Colonic mucosa (tissue), 4 donors: Measurements from ENCODE around the gene ZFAND3. TPM values are rescaled to one million over a fixed set of nuclear protein-coding genes. Genes with fewer than 3 reads are reported as not detected.

ENCODE experiments used
- DNase-seq: peaks from one replicate; pipeline ENCODE4 v3.0.0-alpha.2; 2020
- H3K27ac ChIP-seq: fragments of 200-600 bp; one replicate; pipeline ENCODE4 v1.8.0; 2021
- H3K27me3 ChIP-seq: fragments of 200-600 bp; one replicate; pipeline ENCODE4 v1.8.0; 2021
- H3K36me3 ChIP-seq: fragments of 200-600 bp; one replicate; pipeline ENCODE4 v1.8.0; 2021
- H3K4me1 ChIP-seq: fragments of 200-600 bp; one replicate; pipeline ENCODE4 v1.8.0; 2021; ENCODE audit warnings: mild to moderate bottlenecking
- H3K4me3 ChIP-seq: fragments of 200-600 bp; one replicate; pipeline ENCODE4 v1.8.0; 2021
- H3K9ac ChIP-seq, 2 donors: one replicate each; pipeline ENCODE4 v1.7.0; 2013; ENCODE audit warnings: control low read depth in 2 of 2, low read depth in 2 of 2, low read length in 2 of 2
- H3K9me3 ChIP-seq: fragments of 200-600 bp; one replicate; pipeline ENCODE4 v1.8.0; 2021
- CTCF ChIP-seq: fragments of 200-600 bp; IDR thresholded peaks from one replicate; pipeline ENCODE4 v1.8.0; 2022; ENCODE audit warnings: antibody characterized with exemption, mild to moderate bottlenecking
- intact Hi-C: fragments of 100-400 bp; cut with DNase I; formaldehyde crosslinking; loops from one replicate; pipeline ENCODE4 v1.14.1; 2022
- total RNA-seq, 2 donors: library from RNA; stranded (reverse); fragmentation: NEBNext Ultra II Directional in 1 of 2; extraction: Animal tissue kit (Norgen Biotek cat#: 25700) in 1 of 2; gene quantifications; one replicate each; pipeline ENCODE4 v1.2.1, GENCODE V29; 2021
- donor health status: healthy.
- donor health status: DM: no; HTN: no; CAD: no.
- donor health status: DM: no; HTN: no; CAD: no.

The ZFAND3 gene
- total RNA-seq, 2 donors from 2014 or later = 42.0 to 96.8 TPM

GRCh38 chr6:37800703-37801604, 18.6 kb upstream of the ZFAND3 start:
- H3K36me3 ChIP-seq = no peaks in the 10 kb centered on the region
- H3K27me3 ChIP-seq = no peaks in the 10 kb centered on the region
- DNase-seq = no peak
- intact Hi-C loops = no loop called here
- no peak overlapping the region for H3K4me3 ChIP-seq
- no peaks in the 10 kb centered on the region for H3K4me1 ChIP-seq
- no peak overlapping the region for H3K9ac ChIP-seq
- no peak overlapping the region for H3K27ac ChIP-seq
- TF ChIP-seq CTCF = no peak
- no peaks in the 10 kb centered on the region for H3K9me3 ChIP-seq

GRCh38 chr6:37801605-37801940, 18.0 kb upstream of the ZFAND3 start:
- H3K9me3 ChIP-seq = no peaks in the 10 kb centered on the region
- intact Hi-C loops = no loop called here
- no peaks in the 10 kb centered on the region for H3K4me1 ChIP-seq
- H3K27ac ChIP-seq = no peak overlapping the region
- no peak overlapping the region for H3K4me3 ChIP-seq
- TF ChIP-seq CTCF = no peak
- DNase-seq = no peak
- H3K27me3 ChIP-seq = no peaks in the 10 kb centered on the region
- H3K9ac ChIP-seq = no peak overlapping the region
- no peaks in the 10 kb centered on the region for H3K36me3 ChIP-seq

- intact Hi-C loops = no loop called here
- H3K4me3 ChIP-seq = no peak overlapping the region
- no peaks in the 10 kb centered on the region for H3K36me3 ChIP-seq
- H3K4me1 ChIP-seq = no peaks in the 10 kb centered on the region
- no peak for TF ChIP-seq CTCF
- no peak for DNase-seq
- H3K9me3 ChIP-seq = no peaks in the 10 kb centered on the region
- H3K9ac ChIP-seq = no peak overlapping the region
- no peaks in the 10 kb centered on the region for H3K27me3 ChIP-seq
- H3K27ac ChIP-seq = no peak overlapping the region
Measured at GRCh38 chr6:37802810-37803209, 16.7 kb upstream of the ZFAND3 start.

- DNase-seq = no peak
- no peaks in the 10 kb centered on the region for H3K27me3 ChIP-seq
- no peak for TF ChIP-seq CTCF
- no peak overlapping the region for H3K27ac ChIP-seq
- no peaks in the 10 kb centered on the region for H3K36me3 ChIP-seq
- no peaks in the 10 kb centered on the region for H3K9me3 ChIP-seq
- H3K4me1 ChIP-seq = no peaks in the 10 kb centered on the region
- intact Hi-C loops = no loop called here
- H3K9ac ChIP-seq = no peak overlapping the region
- no peak overlapping the region for H3K4me3 ChIP-seq
Measured at GRCh38 chr6:37804586-37804985, 14.9 kb upstream of the ZFAND3 start.

- no peak for TF ChIP-seq CTCF
- Histone ChIP-seq H3K36me3 (no peaks in the 10 kb centered on the region), H3K4me3 (no peak overlapping the region), H3K27ac (no peak overlapping the region), H3K27me3 (no peaks in the 10 kb centered on the region), H3K9ac (no peak overlapping the region), H3K9me3 (no peaks in the 10 kb centered on the region), H3K4me1 (no peaks in the 10 kb centered on the region)
- no peak for DNase-seq
- intact Hi-C loops = no loop called here
Measured at GRCh38 chr6:37806213-37806612, 13.3 kb upstream of the ZFAND3 start.
